Astrocyte of the cerebellum (primary cell): ENCODE results near the gene DGUOK.

ENCODE experiments used
- DNase-seq: peaks from one replicate; pipeline ENCODE4 v3.0.0-alpha.2; 2011; ENCODE audit warnings: low read depth
- H3K4me3 ChIP-seq: 2 replicates; pipeline ENCODE4 v1.5.1; 2011; ENCODE audit warnings: mild to moderate bottlenecking, low read depth, low read length, moderate library complexity
- in situ Hi-C: cut with HindIII; loops from 2 replicates; pipeline ENCODE4 v1.10.0; 2017; ENCODE audit warnings: low sequenced_read_pairs
- TF ChIP-seq, protein P1 (sequence below): IDR thresholded peaks from 2 replicates; pipeline ENCODE4 v1.5.1; 2012; ENCODE audit warnings: low read length, low read depth, moderate library complexity, mild to moderate bottlenecking; ENCODE audit errors: missing control alignments

Gene DGUOK

DNA sequence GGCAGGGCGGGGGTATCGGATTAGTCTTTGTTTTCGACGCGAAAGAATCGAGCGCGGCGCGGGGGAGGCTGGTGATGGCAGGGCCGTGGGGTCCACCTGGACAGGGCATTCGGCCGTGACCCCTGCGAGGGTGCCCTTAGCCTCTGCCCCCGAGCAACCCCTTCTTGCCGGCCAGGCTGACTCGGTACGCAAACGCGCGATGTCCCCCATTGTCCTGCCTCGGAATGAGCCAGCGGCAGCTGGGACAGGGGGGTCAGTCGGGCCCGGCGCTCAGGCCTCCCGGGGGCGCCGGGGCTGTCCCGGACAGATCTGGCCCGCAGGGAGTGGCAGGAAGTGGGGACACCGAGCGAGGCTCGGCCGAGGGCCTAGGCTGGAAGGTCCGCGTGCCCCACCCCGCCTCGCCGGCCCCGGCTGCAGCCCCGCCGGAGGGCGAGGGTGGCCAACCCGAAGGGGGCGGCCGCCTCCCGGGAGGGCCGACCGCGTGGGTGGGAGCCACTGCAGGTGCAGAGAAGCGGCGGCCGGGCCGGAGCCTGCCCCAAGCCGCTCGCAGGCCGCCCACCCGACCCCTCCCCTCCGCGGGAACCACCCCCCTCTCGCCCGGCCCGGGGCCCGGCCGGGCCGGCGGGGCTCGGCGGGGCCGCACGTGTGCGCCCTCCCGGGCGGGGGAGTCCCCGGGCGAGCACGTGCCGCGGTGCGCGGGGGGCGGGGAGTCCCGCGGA lies 57.7 kb downstream of the DGUOK start, which contains the start of gene TET3:
TSS of gene TET3 (plus strand) at position 708 of the 719 bp plus-strand sequence. CDS start 1,494 bp downstream, outside the sequence.
- H3K4me3 ChIP-seq: peak within 1 kb of the TSS; percentile 50
- in situ Hi-C loops: no loop called here
- DNase-seq: no peak
- TF ChIP-seq, protein P1, sequence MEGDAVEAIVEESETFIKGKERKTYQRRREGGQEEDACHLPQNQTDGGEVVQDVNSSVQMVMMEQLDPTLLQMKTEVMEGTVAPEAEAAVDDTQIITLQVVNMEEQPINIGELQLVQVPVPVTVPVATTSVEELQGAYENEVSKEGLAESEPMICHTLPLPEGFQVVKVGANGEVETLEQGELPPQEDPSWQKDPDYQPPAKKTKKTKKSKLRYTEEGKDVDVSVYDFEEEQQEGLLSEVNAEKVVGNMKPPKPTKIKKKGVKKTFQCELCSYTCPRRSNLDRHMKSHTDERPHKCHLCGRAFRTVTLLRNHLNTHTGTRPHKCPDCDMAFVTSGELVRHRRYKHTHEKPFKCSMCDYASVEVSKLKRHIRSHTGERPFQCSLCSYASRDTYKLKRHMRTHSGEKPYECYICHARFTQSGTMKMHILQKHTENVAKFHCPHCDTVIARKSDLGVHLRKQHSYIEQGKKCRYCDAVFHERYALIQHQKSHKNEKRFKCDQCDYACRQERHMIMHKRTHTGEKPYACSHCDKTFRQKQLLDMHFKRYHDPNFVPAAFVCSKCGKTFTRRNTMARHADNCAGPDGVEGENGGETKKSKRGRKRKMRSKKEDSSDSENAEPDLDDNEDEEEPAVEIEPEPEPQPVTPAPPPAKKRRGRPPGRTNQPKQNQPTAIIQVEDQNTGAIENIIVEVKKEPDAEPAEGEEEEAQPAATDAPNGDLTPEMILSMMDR: no peak

DNA sequence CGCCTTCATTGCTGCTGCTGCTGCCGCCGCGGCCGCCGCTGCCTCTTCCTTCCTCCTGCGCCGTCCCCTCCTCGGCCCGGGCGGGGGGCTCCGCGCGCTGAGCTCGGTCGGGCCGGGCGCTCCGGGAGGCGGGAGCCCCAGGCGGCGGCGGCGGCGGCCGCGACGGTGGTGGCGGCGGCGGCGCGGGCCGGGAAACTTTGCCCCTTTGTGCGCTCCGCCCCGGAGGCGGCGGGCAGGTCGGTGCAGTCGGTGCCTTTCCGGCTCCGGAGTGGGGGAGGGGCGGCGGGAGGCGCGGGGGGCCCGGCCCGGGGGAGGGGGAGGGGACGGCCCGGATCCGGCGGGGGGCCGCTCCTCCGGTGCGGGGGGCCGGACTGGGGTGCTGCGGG lies 58.2 kb downstream of the DGUOK start:
- peak overlapping the region; percentile 27 for H3K4me3 ChIP-seq
- TF ChIP-seq, protein P1: no peak
- in situ Hi-C loops: no loop called here
- no peak for DNase-seq

DNA sequence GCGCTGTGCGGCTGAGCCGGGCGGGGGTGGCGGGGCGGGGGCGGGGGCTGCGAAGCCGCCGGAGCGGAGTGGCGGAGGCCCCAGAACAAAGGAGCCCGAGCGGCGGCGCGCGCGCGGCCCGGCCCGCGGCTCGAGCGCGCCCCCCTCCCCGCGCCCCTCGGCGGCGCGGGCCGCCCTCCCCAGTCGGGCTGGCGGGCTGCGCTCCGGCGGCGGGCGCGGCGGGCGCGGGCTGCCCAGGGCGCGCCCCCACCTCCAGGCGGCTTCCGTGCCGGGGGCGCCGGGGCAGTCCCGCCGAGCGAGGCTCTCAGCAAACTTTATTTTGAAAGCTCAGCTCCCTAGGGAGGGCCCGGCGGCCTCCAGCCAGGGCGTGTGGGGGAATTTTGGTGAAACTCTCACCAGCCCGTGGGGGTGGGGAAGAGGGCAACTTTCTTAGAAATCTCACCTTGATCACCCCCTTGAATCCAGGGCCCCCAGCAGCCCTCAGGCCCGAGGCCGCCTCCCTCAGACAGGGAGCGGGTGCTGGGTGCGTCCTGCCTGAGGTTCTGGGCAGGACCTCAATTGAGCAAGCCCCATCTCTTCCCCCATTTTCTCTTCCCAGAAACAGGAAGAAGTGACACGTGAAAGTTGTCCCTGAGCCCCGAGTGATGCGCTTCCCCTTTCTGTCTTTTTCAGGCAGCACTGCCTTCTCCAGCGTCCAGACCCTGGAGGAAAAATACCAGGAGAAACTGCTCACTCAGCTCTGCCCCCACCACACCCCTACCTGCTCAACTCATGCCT lies 58.8 kb downstream of the DGUOK start:
- no peak for DNase-seq
- H3K4me3 ChIP-seq: peak overlapping the region; percentile 50
- in situ Hi-C loops: no loop called here
- TF ChIP-seq, protein P1: no peak

DNA sequence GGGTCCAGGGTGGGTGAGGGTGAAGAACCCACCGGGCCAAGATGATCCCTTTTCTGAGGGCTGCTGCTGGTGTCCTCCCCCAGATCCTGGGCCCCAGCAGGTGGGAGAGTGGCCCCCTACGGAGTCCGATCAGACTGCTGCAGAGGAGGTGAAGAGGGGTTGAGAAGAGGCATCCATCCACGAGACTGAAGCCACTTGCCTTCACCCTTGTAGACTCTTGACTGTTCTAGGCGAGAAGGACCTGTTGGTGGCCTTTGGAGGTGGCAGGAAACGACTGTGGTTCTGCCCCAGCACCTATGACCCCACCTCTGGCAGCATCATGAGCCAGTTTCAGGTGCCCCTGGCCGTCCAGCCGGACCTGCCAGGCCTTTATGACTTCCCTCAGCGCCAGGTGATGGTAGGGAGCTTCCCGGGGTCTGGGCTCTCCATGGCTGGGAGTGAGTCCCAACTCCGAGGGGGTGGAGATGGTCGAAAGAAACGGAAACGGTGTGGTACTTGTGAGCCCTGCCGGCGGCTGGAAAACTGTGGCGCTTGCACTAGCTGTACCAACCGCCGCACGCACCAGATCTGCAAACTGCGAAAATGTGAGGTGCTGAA lies 59.5 kb downstream of the DGUOK start:
- no peak for DNase-seq
- in situ Hi-C loops: no loop called here
- H3K4me3 ChIP-seq: peak overlapping the region; percentile 50
- TF ChIP-seq, protein P1: no peak

DNA sequence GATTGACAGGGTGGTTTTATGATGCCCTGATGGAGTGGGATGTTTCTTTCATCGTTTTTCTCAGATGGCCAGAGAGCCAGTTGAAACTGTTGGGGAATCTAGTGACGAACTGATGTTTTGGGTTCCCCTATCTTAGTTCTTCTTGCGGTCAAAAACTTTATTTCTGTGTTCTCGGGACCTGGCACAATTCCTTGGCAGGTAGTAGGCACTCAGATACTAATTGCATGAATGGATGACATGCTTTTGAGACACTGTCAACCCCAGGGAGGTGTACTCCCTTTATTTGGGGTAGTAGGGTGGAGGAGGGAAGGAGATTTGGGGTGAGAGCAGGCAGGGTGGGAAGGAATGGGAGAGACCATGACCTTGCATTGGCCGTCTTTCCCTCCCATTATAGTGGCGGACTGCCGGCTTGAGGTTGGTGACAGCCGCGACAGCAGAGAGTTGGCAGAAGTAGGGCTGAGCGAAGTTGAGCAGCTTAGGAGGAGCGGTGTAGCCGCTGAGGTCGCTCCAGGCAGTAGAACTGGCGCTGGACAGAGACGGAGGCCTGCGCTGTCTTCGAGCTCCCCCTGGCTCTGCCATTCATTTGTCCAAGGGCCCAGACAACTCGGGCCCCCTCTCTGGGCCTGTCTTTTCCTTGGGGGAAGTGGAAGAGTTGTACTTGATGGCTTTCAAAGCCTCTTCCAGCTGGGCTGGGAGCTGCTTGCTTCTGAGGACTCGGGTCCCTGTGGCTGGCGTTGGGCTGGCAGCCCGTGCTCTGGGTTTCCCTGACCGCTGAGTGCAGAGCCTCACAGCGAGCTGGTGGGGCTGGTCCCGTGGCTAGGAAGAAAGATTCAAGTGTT lies 60.6 kb downstream of the DGUOK start:
- TF ChIP-seq, protein P1: peak; percentile 51
- H3K4me3 ChIP-seq: peak overlapping the region; percentile 4
- in situ Hi-C loops: no loop called here
- DNase-seq: no peak

DNA sequence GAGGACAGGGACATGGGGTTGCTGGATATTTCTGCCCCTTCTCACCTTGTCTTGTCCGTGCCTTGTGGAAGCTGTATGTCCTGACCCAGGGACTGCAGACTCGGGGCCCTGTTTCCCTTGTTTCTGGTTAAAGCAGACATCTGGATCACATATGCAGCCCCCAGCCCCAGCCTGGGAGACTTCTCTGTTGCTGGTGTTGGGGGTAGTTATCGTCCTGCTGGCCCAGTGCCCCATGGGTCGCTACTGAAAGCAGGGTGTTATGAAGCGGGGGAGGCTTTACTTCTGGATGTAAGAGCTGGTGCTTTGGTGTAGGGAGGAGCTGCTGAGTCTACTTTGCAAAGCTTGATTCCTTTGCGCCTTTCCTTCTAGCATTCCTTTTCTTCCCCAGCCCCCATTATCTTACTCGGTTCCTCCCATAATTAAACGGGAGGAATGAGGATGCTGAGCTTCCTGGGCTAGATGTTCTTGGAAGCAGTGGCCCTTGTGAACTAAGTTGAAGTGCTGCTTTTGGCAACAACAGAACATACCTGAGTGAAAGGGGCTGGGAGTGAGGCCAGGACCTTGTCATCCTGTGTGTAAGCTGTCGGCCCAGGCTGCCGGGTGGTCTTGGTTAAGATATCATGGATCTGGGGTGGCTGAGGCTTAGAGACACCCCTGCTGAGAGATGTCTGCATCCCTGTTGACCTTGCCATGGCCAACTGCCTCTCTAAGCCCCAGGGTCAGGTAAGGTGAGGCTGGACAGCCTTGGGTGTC lies 61.4 kb downstream of the DGUOK start:
- in situ Hi-C loops: no loop called here
- TF ChIP-seq, protein P1: no peak
- no peak for DNase-seq
- H3K4me3 ChIP-seq: peak overlapping the region; percentile 4
